GM20431 (cell line): ENCODE measurements around the gene TMPRSS5.
"Not testable (repeated sequence)": the region's sequence is repeated elsewhere in the genome, so short reads cannot be mapped to it uniquely, and the experiment has no call there.

Experiments used
- in situ Hi-C: fragments of 300-500 bp; cut with MseI, MboI; formaldehyde crosslinking; loops from one replicate; pipeline ENCODE4 v1.15.0; 2020; ENCODE audit warnings: low sequenced_read_pairs; ENCODE audit not compliant: unreplicated experiment

TMPRSS5 gene

GRCh38 chr11:113671914-113672313 is 34.2 kb downstream of the TMPRSS5 start:
- in situ Hi-C loops, result not testable (repeated sequence)

- in situ Hi-C loops, result no loop called here
Measured at GRCh38 chr11:113670831-113671215, 35.3 kb downstream of the TMPRSS5 start.

- in situ Hi-C loops, result no loop called here
Measured at GRCh38 chr11:113670149-113670830, 35.8 kb downstream of the TMPRSS5 start.

GRCh38 chr11:113668255-113668654 is 37.9 kb downstream of the TMPRSS5 start:
- in situ Hi-C loops, result no loop called here

- in situ Hi-C loops, result no loop called here
Measured at GRCh38 chr11:113667801-113668200, 38.3 kb downstream of the TMPRSS5 start.

DNA sequence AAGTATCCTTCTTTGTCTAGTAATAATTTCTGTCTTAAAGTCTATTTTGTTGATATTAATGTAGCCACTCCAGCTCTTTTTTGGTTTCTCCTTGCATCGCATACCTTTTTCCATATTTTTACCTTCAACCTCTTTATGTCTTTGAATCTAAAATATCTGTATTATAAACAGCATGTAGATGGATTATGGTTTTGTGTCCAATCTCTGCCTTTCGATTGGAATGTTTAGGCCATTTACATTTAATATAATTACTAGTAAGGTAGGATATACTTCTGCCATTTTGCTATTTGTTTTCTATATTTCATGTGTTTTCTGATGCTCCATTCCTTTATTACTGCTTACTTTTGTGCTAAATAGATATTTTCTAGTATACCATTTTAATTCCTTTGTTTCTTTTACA is 39.5 kb downstream of the TMPRSS5 start:
- in situ Hi-C loops, result no loop called here

DNA sequence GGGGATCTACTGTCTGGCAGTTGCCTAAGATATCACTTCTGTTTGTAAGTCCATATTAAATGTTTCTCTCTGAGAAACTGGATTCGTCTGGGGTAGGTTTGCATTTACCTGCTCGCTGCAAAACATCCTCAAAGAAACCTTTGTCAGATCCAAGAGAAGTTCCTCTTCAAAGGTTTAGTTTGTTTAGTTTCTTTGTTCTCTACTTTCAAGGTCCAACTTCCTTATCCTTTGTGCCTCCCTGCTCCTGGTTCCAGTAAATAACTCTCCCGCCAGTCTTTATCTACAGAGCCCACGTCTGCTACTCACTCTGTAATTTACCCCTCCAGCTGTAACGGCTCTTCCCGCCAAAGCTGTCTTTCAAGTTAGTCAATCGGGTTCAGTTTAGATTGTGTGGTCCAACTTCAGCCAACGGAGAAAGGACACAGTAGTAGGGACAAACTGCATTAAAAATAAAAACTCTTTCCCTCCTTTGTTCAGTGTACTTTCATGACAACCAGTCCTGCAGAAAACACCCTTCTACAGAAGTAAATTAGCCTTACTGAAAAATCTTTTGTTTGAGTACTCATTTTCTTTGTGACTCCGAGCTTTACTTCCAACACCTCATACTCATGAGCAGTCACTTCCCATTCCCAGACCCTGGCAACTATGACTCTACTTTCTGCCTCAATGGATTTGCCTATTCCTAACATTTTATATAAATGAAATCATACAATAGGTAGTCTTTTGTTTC is 41.0 kb downstream of the TMPRSS5 start:
- in situ Hi-C loops, result no loop called here

- in situ Hi-C loops, result no loop called here
Measured at GRCh38 chr11:113664069-113664980, 41.8 kb downstream of the TMPRSS5 start.

GRCh38 chr11:113663567-113663966 is 42.5 kb downstream of the TMPRSS5 start:
- in situ Hi-C loops, result no loop called here

GRCh38 chr11:113655771-113656170 is 50.3 kb downstream of the TMPRSS5 start:
- in situ Hi-C loops, result no loop called here

DNA sequence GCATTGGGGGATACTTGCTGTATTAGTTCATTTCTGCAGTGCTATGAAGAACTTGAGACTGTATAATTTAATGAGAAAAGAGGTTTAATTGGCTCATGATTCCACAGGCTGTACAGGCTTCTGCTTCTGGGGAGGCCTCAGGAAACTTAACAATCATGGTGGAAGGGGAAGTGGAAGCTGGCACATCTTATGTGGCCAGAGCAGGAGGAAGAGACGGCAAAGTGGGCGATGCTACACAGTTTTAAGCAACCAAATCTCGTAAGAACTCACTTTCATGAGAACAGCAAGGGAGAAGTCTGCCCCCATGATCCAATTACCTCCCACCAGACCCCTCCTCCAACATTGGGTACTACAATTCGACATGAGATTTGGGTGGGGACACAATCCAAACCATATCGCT is 55.1 kb downstream of the TMPRSS5 start:
- in situ Hi-C loops, result no loop called here

DNA sequence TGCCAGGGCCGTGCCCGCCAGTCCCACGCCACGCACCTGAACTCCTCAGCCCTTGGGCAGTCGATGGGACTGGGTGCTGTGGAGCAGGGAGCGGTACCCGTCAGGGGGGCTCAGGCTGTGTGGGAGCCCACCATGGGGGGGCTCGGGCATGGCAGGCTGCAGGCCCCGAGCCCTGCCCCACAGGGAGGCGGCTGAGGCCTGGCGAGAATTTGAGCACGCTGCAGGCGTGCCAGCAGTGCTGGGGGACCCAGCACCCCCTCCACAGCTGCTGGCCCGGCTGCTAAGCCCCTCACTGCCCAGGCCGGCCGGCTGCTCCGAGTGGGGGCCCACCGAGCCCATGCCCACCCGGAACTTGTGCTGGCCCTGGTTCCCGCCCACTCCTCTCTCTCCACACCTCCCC is 56.8 kb downstream of the TMPRSS5 start:
- in situ Hi-C loops, result no loop called here

GRCh38 chr11:113647856-113648255 is 58.3 kb downstream of the TMPRSS5 start:
- in situ Hi-C loops, result no loop called here

GRCh38 chr11:113647108-113647507 is 59.0 kb downstream of the TMPRSS5 start:
- in situ Hi-C loops, result no loop called here

DNA sequence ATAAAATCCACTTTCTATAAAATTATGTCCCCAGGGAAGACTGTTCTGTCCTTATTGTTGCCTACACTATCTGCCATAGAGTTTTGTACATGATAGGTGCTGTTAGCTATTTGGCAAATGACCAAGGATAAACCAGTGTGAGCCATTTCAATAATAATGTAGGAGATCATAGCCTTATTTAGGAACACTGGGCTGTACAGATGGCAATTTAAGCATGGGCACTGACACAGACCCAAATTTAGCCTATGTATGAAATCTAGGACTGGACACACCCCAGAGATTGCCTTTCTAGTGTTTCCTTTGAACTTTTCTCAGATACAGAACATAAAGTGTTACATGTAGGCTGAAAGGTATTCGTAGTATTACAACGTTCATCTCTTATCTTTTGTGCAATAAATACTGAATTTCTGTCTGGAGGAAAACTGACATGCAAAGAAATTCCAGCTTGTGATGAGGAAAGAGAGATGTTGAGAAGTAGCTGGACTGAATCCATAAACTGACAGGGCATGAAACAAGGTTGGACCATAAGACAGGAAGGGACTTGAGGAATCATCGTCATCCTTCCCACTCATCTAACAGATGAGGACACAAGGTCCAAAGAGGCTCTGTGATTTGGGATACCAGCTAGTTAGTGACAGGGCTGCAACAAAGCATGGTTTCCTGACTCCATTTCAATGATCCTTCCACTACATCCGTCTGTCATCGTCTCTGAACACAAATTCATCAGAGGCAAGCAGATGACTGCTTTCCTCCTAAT is 60.3 kb downstream of the TMPRSS5 start:
- in situ Hi-C loops, result no loop called here

- in situ Hi-C loops, result no loop called here
Measured at GRCh38 chr11:113644605-113645004, 61.5 kb downstream of the TMPRSS5 start.

- in situ Hi-C loops, result no loop called here
Measured at GRCh38 chr11:113643701-113644100, 62.4 kb downstream of the TMPRSS5 start.

- in situ Hi-C loops, result no loop called here
Measured at GRCh38 chr11:113643006-113643585, 63.0 kb downstream of the TMPRSS5 start.

DNA sequence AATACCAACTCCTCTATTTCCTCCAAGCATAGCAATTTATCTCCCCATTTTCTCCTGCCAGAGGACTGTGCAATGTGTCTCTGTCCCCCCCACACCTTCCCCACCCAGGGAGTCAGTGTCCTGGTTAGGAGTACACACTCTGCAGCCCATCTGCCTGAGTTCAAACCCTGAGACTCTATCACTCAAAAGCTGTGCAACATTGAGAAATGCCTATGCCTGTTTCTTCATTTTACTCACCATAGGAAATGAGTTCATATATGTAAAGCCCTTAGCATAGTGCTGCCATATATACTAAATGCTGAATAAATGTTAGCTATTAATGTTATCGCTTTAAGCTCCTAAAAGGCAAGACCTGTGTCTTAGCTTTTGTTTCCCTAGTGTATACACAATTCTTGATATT is 64.0 kb downstream of the TMPRSS5 start:
- in situ Hi-C loops, result no loop called here

- in situ Hi-C loops, result no loop called here
Measured at GRCh38 chr11:113638376-113638775, 67.7 kb downstream of the TMPRSS5 start.
